Trophoblast cell (in vitro differentiated cells and primary cell): ENCODE data around the gene VWF.

Experiments
- DNase-seq, 2 donors: peaks; one replicate each; pipeline ENCODE4 v3.0.0-alpha.2; 2016
- H2AFZ ChIP-seq: 2 replicates; pipeline ENCODE4 v1.6.1; 2013; ENCODE audit warnings: low read length, moderate library complexity, mild to moderate bottlenecking; ENCODE audit not compliant: insufficient read depth, poor library complexity
- H2AK5ac ChIP-seq: 2 replicates; pipeline ENCODE4 v1.6.1; 2013; ENCODE audit warnings: mild to moderate bottlenecking, low read length
- H2BK120ac ChIP-seq: 2 replicates; pipeline ENCODE4 v1.6.1; 2013; ENCODE audit warnings: low read length, mild to moderate bottlenecking, moderate library complexity; ENCODE audit not compliant: insufficient read depth, poor library complexity
- H2BK12ac ChIP-seq: 2 replicates; pipeline ENCODE4 v1.6.1; 2013; ENCODE audit warnings: mild to moderate bottlenecking, low read length, moderate library complexity
- H2BK5ac ChIP-seq: 2 replicates; pipeline ENCODE4 v1.6.1; 2013; ENCODE audit warnings: low read length, low read depth, moderate library complexity, mild to moderate bottlenecking; ENCODE audit not compliant: poor library complexity
- H3K14ac ChIP-seq: 2 replicates; pipeline ENCODE4 v1.6.1; 2013; ENCODE audit warnings: mild to moderate bottlenecking, low read length
- H3K18ac ChIP-seq: 2 replicates; pipeline ENCODE4 v1.6.1; 2013; ENCODE audit warnings: mild to moderate bottlenecking, low read length
- H3K23ac ChIP-seq: 2 replicates; pipeline ENCODE4 v1.6.1; 2013; ENCODE audit warnings: low read length
- H3K27ac ChIP-seq: 2 replicates; pipeline ENCODE4 v1.5.1; 2013; ENCODE audit warnings: low read depth, mild to moderate bottlenecking, inconsistent platforms, low read length, moderate library complexity
- H3K27me3 ChIP-seq: 2 replicates; pipeline ENCODE4 v1.6.1; 2013; ENCODE audit warnings: inconsistent platforms, mild to moderate bottlenecking, low read length, moderate library complexity; ENCODE audit not compliant: insufficient read depth
- H3K36me3 ChIP-seq, 2 experiments: 1 replicate in 1 of 2; 2 replicates in 1 of 2; pipeline ENCODE4 v1.6.1; 2013; ENCODE audit warnings: low read length in 2 of 2, mild to moderate bottlenecking in 2 of 2, moderate library complexity in 1 of 2; ENCODE audit not compliant: insufficient read depth in 2 of 2, control insufficient read depth in 1 of 2
- H3K4ac ChIP-seq: 2 replicates; pipeline ENCODE4 v1.6.1; 2013; ENCODE audit warnings: low read depth, mild to moderate bottlenecking, low read length, moderate library complexity
- H3K4me1 ChIP-seq, 2 experiments: 1 replicate in 1 of 2; 2 replicates in 1 of 2; pipeline ENCODE4 v1.6.1; 2013; ENCODE audit warnings: low read length in 2 of 2, mild to moderate bottlenecking in 2 of 2, moderate library complexity in 1 of 2; ENCODE audit not compliant: insufficient read depth in 2 of 2, control insufficient read depth in 1 of 2
- H3K4me2 ChIP-seq: 2 replicates; pipeline ENCODE4 v1.6.1; 2013; ENCODE audit warnings: inconsistent platforms, mild to moderate bottlenecking, low read length, moderate library complexity
- H3K4me3 ChIP-seq: 2 replicates; pipeline ENCODE4 v1.5.1; 2013; ENCODE audit warnings: mild to moderate bottlenecking, low read depth, low read length, inconsistent platforms
- H3K79me1 ChIP-seq: one replicate; pipeline ENCODE4 v1.6.1; 2013; ENCODE audit warnings: low read length
- H3K79me2 ChIP-seq: 2 replicates; pipeline ENCODE4 v1.6.1; 2013; ENCODE audit warnings: low read length, mild to moderate bottlenecking; ENCODE audit not compliant: control insufficient read depth, insufficient read depth, poor library complexity
- H3K9ac ChIP-seq: 2 replicates; pipeline ENCODE4 v1.6.1; 2013; ENCODE audit warnings: mild to moderate bottlenecking, low read length
- H3K9me3 ChIP-seq: 2 replicates; pipeline ENCODE4 v1.6.1; 2013; ENCODE audit warnings: low read depth, mild to moderate bottlenecking, control low read depth, inconsistent platforms, low read length; ENCODE audit not compliant: insufficient read depth
- H4K12ac ChIP-seq: 2 replicates; pipeline ENCODE4 v1.6.1; 2013; ENCODE audit warnings: low read depth, mild to moderate bottlenecking, low read length, moderate library complexity
- H4K8ac ChIP-seq: 2 replicates; pipeline ENCODE4 v1.6.1; 2013; ENCODE audit warnings: low read depth, mild to moderate bottlenecking, low read length, moderate library complexity
- H4K91ac ChIP-seq: one replicate; pipeline ENCODE4 v1.6.1; 2013; ENCODE audit warnings: low read depth, mild to moderate bottlenecking, low read length, moderate library complexity
- WGBS: extraction: QIAGEN DNeasy Blood & Tissue Kit; methylation state at CpG from one replicate; pipeline ENCODE4 v1.1.7; 2013; ENCODE audit warnings: missing lambda C conversion rate; ENCODE audit not compliant: insufficient read length, insufficient coverage; ENCODE audit errors: extremely low coverage; 5-methylcytosine and 5-hydroxymethylcytosine counted together

The VWF gene

DNA sequence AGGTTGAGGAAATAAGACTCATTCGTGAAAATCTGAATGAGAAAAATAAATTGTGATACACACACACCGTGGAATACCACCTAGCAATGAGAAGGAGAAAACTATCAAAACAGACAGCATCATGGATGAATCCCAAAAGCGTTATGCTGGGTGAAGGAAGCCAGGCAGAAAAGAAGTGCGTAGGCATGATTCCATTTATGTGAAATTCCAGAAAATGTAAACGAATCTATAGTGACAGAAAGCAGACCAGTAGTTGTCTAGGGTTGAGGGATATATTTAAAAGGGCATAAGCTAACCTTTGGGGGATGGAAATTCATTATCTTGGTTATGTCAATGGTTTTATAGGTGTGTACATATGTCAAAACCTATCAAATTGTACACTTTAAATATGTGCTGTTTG, 136.9 kb downstream of the VWF start:
- Histone ChIP-seq H3K18ac (no peak overlapping the region), H3K36me3 (peaks cover 0 to 2% of the 10 kb centered on the region in 2 experiments), H3K4me1 (no peaks in the 10 kb centered on the region), H4K91ac (no peak overlapping the region), H2BK12ac (no peak overlapping the region), H2AFZ (no peak overlapping the region), H3K14ac (no peak overlapping the region), H2BK5ac (no peak overlapping the region), H2AK5ac (no peak overlapping the region), H3K27me3 (no peaks in the 10 kb centered on the region), H3K79me2 (no peaks in the 10 kb centered on the region), H3K4me3 (no peak overlapping the region), H3K23ac (no peak overlapping the region), H4K8ac (no peak overlapping the region), H3K79me1 (no peaks in the 10 kb centered on the region), H4K12ac (no peak overlapping the region), H2BK120ac (no peak overlapping the region), H3K27ac (no peak overlapping the region), H3K9ac (no peak overlapping the region), H3K9me3 (no peaks in the 10 kb centered on the region), H3K4ac (no peak overlapping the region), H3K4me2 (no peak overlapping the region)
- WGBS, result no CpG with 5 or more reads among the region's 5 CpGs
- no peak for DNase-seq

- WGBS, result no CpG with 5 or more reads among the region's 8 CpGs
- Histone ChIP-seq H2BK5ac (no peak overlapping the region), H3K9ac (no peak overlapping the region), H3K4me2 (no peak overlapping the region), H3K36me3 (no peaks in the 10 kb centered on the region), H3K14ac (no peak overlapping the region), H2AFZ (no peak overlapping the region), H4K12ac (no peak overlapping the region), H3K23ac (no peak overlapping the region), H2AK5ac (no peak overlapping the region), H3K27me3 (no peaks in the 10 kb centered on the region), H3K79me1 (no peaks in the 10 kb centered on the region), H3K4me3 (no peak overlapping the region), H3K18ac (no peak overlapping the region), H3K9me3 (no peaks in the 10 kb centered on the region), H3K79me2 (no peaks in the 10 kb centered on the region), H3K4me1 (no peaks in the 10 kb centered on the region), H3K4ac (no peak overlapping the region), H2BK120ac (no peak overlapping the region), H4K91ac (no peak overlapping the region), H4K8ac (no peak overlapping the region), H3K27ac (no peak overlapping the region), H2BK12ac (no peak overlapping the region)
- DNase-seq, result no peak
These were observed 139.0 kb downstream of the VWF start for GRCh38 chr12:5985471-5985870.

DNA sequence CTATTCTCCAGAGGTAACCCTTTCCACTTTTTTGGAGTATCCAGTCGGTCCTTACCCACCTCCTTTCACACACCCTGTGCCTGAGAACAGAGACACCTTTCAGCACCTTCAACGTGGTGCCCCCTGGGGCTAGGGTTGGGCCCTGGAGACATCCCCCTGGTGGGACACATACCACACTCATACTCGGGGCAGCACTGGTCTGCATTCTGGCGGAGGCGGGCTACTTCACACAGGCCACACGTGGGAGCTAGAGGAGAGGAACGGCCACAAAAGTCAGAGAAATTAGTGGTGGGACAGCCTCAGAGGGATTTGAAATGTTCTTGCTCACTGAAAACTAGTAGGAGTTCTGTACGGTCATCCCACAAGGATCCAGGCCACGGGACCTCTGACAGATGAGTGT, 139.6 kb downstream of the VWF start:
- H2AFZ ChIP-seq, result no peak overlapping the region
- no peak overlapping the region for H2BK5ac ChIP-seq
- H3K23ac ChIP-seq, result no peak overlapping the region
- no peaks in the 10 kb centered on the region for H3K9me3 ChIP-seq
- H3K4me2 ChIP-seq, result no peak overlapping the region
- H3K14ac ChIP-seq, result no peak overlapping the region
- H3K79me2 ChIP-seq, result no peaks in the 10 kb centered on the region
- no peak overlapping the region for H4K91ac ChIP-seq
- no peak overlapping the region for H3K4ac ChIP-seq
- no peak overlapping the region for H3K27ac ChIP-seq
- DNase-seq, result no peak
- H3K27me3 ChIP-seq, result no peaks in the 10 kb centered on the region
- no peak overlapping the region for H3K18ac ChIP-seq
- no peaks in the 10 kb centered on the region for H3K79me1 ChIP-seq
- no peak overlapping the region for H2AK5ac ChIP-seq
- H4K12ac ChIP-seq, result no peak overlapping the region
- H3K4me1 ChIP-seq, result no peaks in the 10 kb centered on the region
- no peak overlapping the region for H4K8ac ChIP-seq
- no peak overlapping the region for H3K9ac ChIP-seq
- no peak overlapping the region for H2BK12ac ChIP-seq
- no peak overlapping the region for H3K4me3 ChIP-seq
- H2BK120ac ChIP-seq, result no peak overlapping the region
- no CpG with 5 or more reads among the region's 9 CpGs for WGBS
- no peaks in the 10 kb centered on the region for H3K36me3 ChIP-seq

GRCh38 chr12:5982106-5982505, 142.4 kb downstream of the VWF start:
- Histone ChIP-seq H3K9me3 (no peaks in the 10 kb centered on the region), H3K4ac (no peak overlapping the region), H3K4me3 (no peak overlapping the region), H3K9ac (no peak overlapping the region), H3K79me2 (no peaks in the 10 kb centered on the region), H3K4me2 (no peak overlapping the region), H4K8ac (no peak overlapping the region), H2AK5ac (no peak overlapping the region), H3K14ac (no peak overlapping the region), H4K91ac (no peak overlapping the region), H2BK120ac (no peak overlapping the region), H3K18ac (no peak overlapping the region), H3K27ac (no peak overlapping the region), H2AFZ (no peak overlapping the region), H3K23ac (no peak overlapping the region), H2BK5ac (no peak overlapping the region), H3K4me1 (no peaks in the 10 kb centered on the region), H3K27me3 (no peaks in the 10 kb centered on the region), H3K36me3 (no peaks in the 10 kb centered on the region), H2BK12ac (no peak overlapping the region), H4K12ac (no peak overlapping the region), H3K79me1 (no peaks in the 10 kb centered on the region)
- DNase-seq, result no peak
- no CpG with 5 or more reads among the region's 4 CpGs for WGBS
